Uterus (tissue), 4 donors: ENCODE measurements around the gene C16orf95. TPM values are rescaled to one million over a fixed set of nuclear protein-coding genes. Genes with fewer than 3 reads are reported as not detected.

ENCODE experiments used
- DNase-seq, 2 donors: peaks; one replicate each; pipeline ENCODE4 v3.0.0-alpha.2; 2019 to 2020
- H3K27ac ChIP-seq, 2 donors: fragments of 200-600 bp; sonication (generic); 1 replicate in 1 of 2; 2 replicates in 1 of 2; pipeline ENCODE4 v1.5.1; 2016 to 2018
- H3K27me3 ChIP-seq, 2 donors: fragments of 200-600 bp; sonication (generic); one replicate each; pipeline ENCODE4 v1.5.1; 2018 to 2019; ENCODE audit warnings: control low read depth in 1 of 2
- H3K36me3 ChIP-seq, 2 donors: fragments of 200-600 bp; sonication (generic); one replicate each; pipeline ENCODE4 v1.5.1; 2019; ENCODE audit warnings: control low read depth in 1 of 2
- H3K4me1 ChIP-seq, 2 donors: fragments of 200-600 bp; sonication (generic); one replicate each; pipeline ENCODE4 v1.5.1; 2018 to 2019; ENCODE audit warnings: control low read depth in 1 of 2
- H3K4me3 ChIP-seq, 2 donors: fragments of 200-600 bp; sonication (generic); 1 replicate in 1 of 2; 2 replicates in 1 of 2; pipeline ENCODE4 v1.5.1; 2018 to 2019; ENCODE audit warnings: mild to moderate bottlenecking in 1 of 2
- H3K9me3 ChIP-seq, 2 donors: fragments of 200-600 bp; sonication (generic); one replicate each; pipeline ENCODE4 v1.5.1; 2019; ENCODE audit warnings: control low read depth in 1 of 2
- POLR2A ChIP-seq, 2 donors: fragments of 450-650 bp; IDR thresholded peaks; one replicate each; pipeline ENCODE4 v1.6.1; 2016; ENCODE audit warnings: antibody characterized with exemption in 2 of 2, mild to moderate bottlenecking in 1 of 2, moderate library complexity in 1 of 2
- intact Hi-C: fragments of 100-400 bp; cut with DNase I; formaldehyde crosslinking; loops from one replicate; pipeline ENCODE4 v1.15.1; 2023; ENCODE audit warnings: low total_unique reads
- total RNA-seq, 4 donors: library from RNA; depleted of rRNA in 3 of 4; stranded (reverse); fragments of >200 nt in 3 of 4; gene quantifications; one replicate each; pipeline versions ENCODE4 v1.1.0 to v1.2.4, GENCODE V29; 2014 to 2023
- TF ChIP-seq, protein P1 (sequence below), 4 experiments: fragments of 200-600 bp in 2 of 4; fragments of 450-650 bp in 2 of 4; sonication (generic) in 2 of 4; IDR thresholded peaks; one replicate each; pipeline ENCODE4 v1.5.1; 2016 to 2019; ENCODE audit warnings: antibody characterized with exemption in 4 of 4, mild to moderate bottlenecking in 2 of 4, moderate library complexity in 1 of 4
- donor health status: DM: yes; HTN: yes; CAD: no.

The C16orf95 gene
- total RNA-seq, 4 donors from 2014 or later, result 3.2 to 4.2 TPM; not detected in 2

DNA sequence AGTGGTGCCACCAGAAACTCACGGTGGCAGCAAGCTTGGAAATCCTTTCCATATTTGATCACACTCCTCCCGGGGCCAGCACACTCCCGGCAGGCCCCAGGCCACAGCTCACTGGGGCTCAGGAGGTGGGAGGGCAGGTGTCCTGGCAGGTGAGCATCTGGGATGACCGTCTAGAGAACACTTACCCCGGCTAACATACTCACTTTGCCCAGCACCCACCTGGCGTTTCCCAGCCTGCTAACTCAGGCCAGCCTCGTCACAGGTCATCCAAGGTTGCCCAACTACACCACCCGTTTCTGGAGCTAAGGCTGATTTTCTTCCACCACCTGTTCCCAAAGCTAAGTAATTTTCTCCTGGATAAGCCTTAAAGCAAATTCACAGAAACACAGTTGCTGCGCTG is 41.5 kb upstream of the C16orf95 start:
- no peak for DNase-seq
- Histone ChIP-seq H3K27ac (no peak overlapping the region), H3K36me3 (no peaks in the 10 kb centered on the region), H3K9me3 (no peaks in the 10 kb centered on the region), H3K27me3 (no peaks in the 10 kb centered on the region), H3K4me1 (no peaks in the 10 kb centered on the region), H3K4me3 (no peak overlapping the region)
- intact Hi-C loops, result no loop called here
- TF ChIP-seq POLR2A (IDR thresholded peaks at IDR 0.05), result no peak
- TF ChIP-seq, protein P1, sequence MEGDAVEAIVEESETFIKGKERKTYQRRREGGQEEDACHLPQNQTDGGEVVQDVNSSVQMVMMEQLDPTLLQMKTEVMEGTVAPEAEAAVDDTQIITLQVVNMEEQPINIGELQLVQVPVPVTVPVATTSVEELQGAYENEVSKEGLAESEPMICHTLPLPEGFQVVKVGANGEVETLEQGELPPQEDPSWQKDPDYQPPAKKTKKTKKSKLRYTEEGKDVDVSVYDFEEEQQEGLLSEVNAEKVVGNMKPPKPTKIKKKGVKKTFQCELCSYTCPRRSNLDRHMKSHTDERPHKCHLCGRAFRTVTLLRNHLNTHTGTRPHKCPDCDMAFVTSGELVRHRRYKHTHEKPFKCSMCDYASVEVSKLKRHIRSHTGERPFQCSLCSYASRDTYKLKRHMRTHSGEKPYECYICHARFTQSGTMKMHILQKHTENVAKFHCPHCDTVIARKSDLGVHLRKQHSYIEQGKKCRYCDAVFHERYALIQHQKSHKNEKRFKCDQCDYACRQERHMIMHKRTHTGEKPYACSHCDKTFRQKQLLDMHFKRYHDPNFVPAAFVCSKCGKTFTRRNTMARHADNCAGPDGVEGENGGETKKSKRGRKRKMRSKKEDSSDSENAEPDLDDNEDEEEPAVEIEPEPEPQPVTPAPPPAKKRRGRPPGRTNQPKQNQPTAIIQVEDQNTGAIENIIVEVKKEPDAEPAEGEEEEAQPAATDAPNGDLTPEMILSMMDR (IDR thresholded peaks at IDR 0.05), result no peak

GRCh38 chr16:87358250-87358649 is 41.1 kb upstream of the C16orf95 start:
- Histone ChIP-seq H3K4me1 (no peaks in the 10 kb centered on the region), H3K27ac (no peak overlapping the region), H3K27me3 (no peaks in the 10 kb centered on the region), H3K36me3 (no peaks in the 10 kb centered on the region), H3K9me3 (no peaks in the 10 kb centered on the region), H3K4me3 (no peak overlapping the region)
- TF ChIP-seq, protein P1 (IDR thresholded peaks at IDR 0.05), result no peak
- no peak for TF ChIP-seq POLR2A (IDR thresholded peaks at IDR 0.05)
- DNase-seq, result no peak
- intact Hi-C loops, result no loop called here

GRCh38 chr16:87356491-87356853 is 39.3 kb upstream of the C16orf95 start:
- H3K4me1 ChIP-seq, result no peaks in the 10 kb centered on the region
- H3K4me3 ChIP-seq, result no peak overlapping the region
- no peak for TF ChIP-seq POLR2A (IDR thresholded peaks at IDR 0.05)
- TF ChIP-seq, protein P1 (IDR thresholded peaks at IDR 0.05), result no peak
- H3K27me3 ChIP-seq, result no peaks in the 10 kb centered on the region
- no peak overlapping the region for H3K27ac ChIP-seq
- intact Hi-C loops, result no loop called here
- no peaks in the 10 kb centered on the region for H3K36me3 ChIP-seq
- DNase-seq, result no peak
- H3K9me3 ChIP-seq, result no peaks in the 10 kb centered on the region

GRCh38 chr16:87353613-87354012 is 36.4 kb upstream of the C16orf95 start:
- no peaks in the 10 kb centered on the region for H3K36me3 ChIP-seq
- intact Hi-C loops, result no loop called here
- DNase-seq, result no peak
- H3K27me3 ChIP-seq, result no peaks in the 10 kb centered on the region
- no peak overlapping the region for H3K27ac ChIP-seq
- no peak overlapping the region for H3K4me3 ChIP-seq
- no peaks in the 10 kb centered on the region for H3K9me3 ChIP-seq
- peaks cover 0 to 2% of the 10 kb centered on the region in 2 donors for H3K4me1 ChIP-seq
- TF ChIP-seq, protein P1 (IDR thresholded peaks at IDR 0.05), result no peak
- no peak for TF ChIP-seq POLR2A (IDR thresholded peaks at IDR 0.05)

GRCh38 chr16:87352818-87353217 is 35.6 kb upstream of the C16orf95 start:
- TF ChIP-seq POLR2A (IDR thresholded peaks at IDR 0.05), result no peak
- TF ChIP-seq, protein P1 (IDR thresholded peaks at IDR 0.05), result no peak
- H3K4me1 ChIP-seq, result peaks cover 0 to 2% of the 10 kb centered on the region in 2 donors
- DNase-seq, result no peak
- H3K9me3 ChIP-seq, result no peaks in the 10 kb centered on the region
- H3K4me3 ChIP-seq, result no peak overlapping the region
- intact Hi-C loops, result no loop called here
- H3K27ac ChIP-seq, result no peak overlapping the region
- H3K36me3 ChIP-seq, result no peaks in the 10 kb centered on the region
- no peaks in the 10 kb centered on the region for H3K27me3 ChIP-seq
